ENCODE data around the gene SNX13.

- TF ChIP-seq CTCF (conservative IDR thresholded peaks at IDR 0.05 in 1 of 2, IDR thresholded peaks at IDR 0.05 in 1 of 2; ENCODE audit: extremely low read depth in 1 of 2, insufficient read depth in 1 of 2, low read depth in 1 of 2, low read length in 2 of 2) (no peak), EZH2 (IDR thresholded peaks at IDR 0.05; ENCODE audit: borderline replicate concordance, low read length) (no peak)
Measured at GRCh38 chr7:17932770-17933169, 7.5 kb downstream of the SNX13 start.

Data from mammary epithelial cell (primary cell).